HepG2 (cell line): ENCODE data around the gene DNAH8. TPM values are rescaled to one million over a fixed set of nuclear protein-coding genes. Genes with fewer than 3 reads are reported as not detected.

ENCODE experiments used
- ATAC-seq: fragments of 200-7000 bp; cut with Tn5 transposase; 3 replicates; pipeline ENCODE4 v1.9.1; 2020; ENCODE audit warnings: mild to moderate bottlenecking, moderate library complexity
- BruUV-seq: library from RNA; stranded (reverse); fragments of 400-500 nt; replicated peaks from 2 replicates; lab custom pipeline; 2021; lab: Mats Ljungman, UMichigan
- CTCF ChIA-PET: fragments of 300-600 bp; formaldehyde crosslinking; extraction: SDS; loops from one replicate; lab custom pipeline; 2021; ENCODE audit warnings: low total read pairs, inconsistent platforms, low intra/inter-chr PET ratio; lab: Yijun Ruan, JAX
- POLR2A ChIA-PET: fragments of 350-600 bp; sonication (Branson Sonifier 250); formaldehyde crosslinking; loops from one replicate; lab custom pipeline; 2020; ENCODE audit warnings: antibody characterized with exemption, inconsistent platforms; lab: Yijun Ruan, JAX
- DNase-seq: peaks from one replicate; pipeline ENCODE4 v3.0.0-alpha.2; 2015; ENCODE audit warnings: low spot score
- FAIRE-seq: peaks from 3 replicates; lab custom pipeline; 2011; peaks lifted over from hg19 to GRCh38; lab: Jason Lieb, UNC
- H2AFZ ChIP-seq: one replicate; pipeline ENCODE4 v1.6.1; 2011; ENCODE audit warnings: low read length, inconsistent platforms
- H3K27ac ChIP-seq: fragments of 300-600 bp; 3 replicates; pipeline ENCODE4 v1.8.0; 2011; ENCODE audit warnings: mixed run types, mild to moderate bottlenecking, mixed read lengths, low read length, inconsistent platforms; ENCODE audit not compliant: insufficient read depth; ENCODE audit errors: extremely low read length
- H3K27me3 ChIP-seq, 2 experiments: fragments of 200-600 bp in 1 of 2; 2 replicates in 1 of 2; 3 replicates in 1 of 2; pipeline versions ENCODE4 v1.6.0 to v1.8.0; 2011; ENCODE audit warnings: low read length in 2 of 2, mild to moderate bottlenecking in 2 of 2, moderate library complexity in 2 of 2, inconsistent platforms in 1 of 2; ENCODE audit not compliant: insufficient read depth in 2 of 2, control insufficient read depth in 1 of 2
- H3K36me3 ChIP-seq, 2 experiments: fragments of 200-600 bp in 1 of 2; replicated peaks in 1 of 2; 2 replicates in 1 of 2; 3 replicates in 1 of 2; pipeline versions ENCODE4 v1.5.1 to v1.8.0; 2011; ENCODE audit warnings: low read length in 2 of 2, inconsistent platforms in 1 of 2; ENCODE audit not compliant: insufficient read depth in 2 of 2, control insufficient read depth in 1 of 2
- H3K4me1 ChIP-seq: 2 replicates; pipeline ENCODE4 v1.5.1; 2012; ENCODE audit warnings: low read length, inconsistent platforms; ENCODE audit not compliant: insufficient read depth
- H3K4me2 ChIP-seq: 2 replicates; pipeline ENCODE4 v1.6.0; 2011; ENCODE audit warnings: low read depth, low read length, inconsistent platforms
- H3K4me3 ChIP-seq, 3 experiments: fragments of 200-600 bp in 1 of 3; sonication (generic), shearing (Covaris generic) in 1 of 3; replicated peaks in 1 of 3; 2 replicates each; pipeline ENCODE4 v1.5.1; 2011 to 2016; ENCODE audit warnings: low read length in 3 of 3, inconsistent platforms in 2 of 3, low read depth in 2 of 3, mild to moderate bottlenecking in 2 of 3, control low read depth in 1 of 3, mixed read lengths in 1 of 3; ENCODE audit not compliant: insufficient read depth in 1 of 3
- H3K79me2 ChIP-seq: one replicate; pipeline ENCODE4 v1.6.1; 2011; ENCODE audit warnings: low read length, inconsistent platforms; ENCODE audit not compliant: insufficient read depth
- H3K9ac ChIP-seq: 2 replicates; pipeline ENCODE4 v1.6.0; 2011; ENCODE audit warnings: mild to moderate bottlenecking, low read depth, low read length, inconsistent platforms; ENCODE audit not compliant: insufficient read depth
- H3K9me3 ChIP-seq: 2 replicates; pipeline ENCODE4 v1.5.1; 2012; ENCODE audit warnings: mild to moderate bottlenecking, low read length
- H4K20me1 ChIP-seq: 2 replicates; pipeline ENCODE4 v1.6.0; 2011; ENCODE audit warnings: inconsistent platforms, mild to moderate bottlenecking, low read length, moderate library complexity; ENCODE audit not compliant: insufficient read depth
- MAFG ChIP-seq: sonication (generic); formaldehyde crosslinking; IDR thresholded peaks from 2 replicates; pipeline ENCODE4 v1.5.1; 2020; ENCODE audit warnings: mild to moderate bottlenecking, missing genetic modification reagents
- MAFK ChIP-seq, 2 experiments: IDR thresholded peaks in 1 of 2; conservative IDR thresholded peaks in 1 of 2; 2 replicates each; pipeline ENCODE4 v1.6.1; 2011; ENCODE audit warnings: improper control_type of control experiment in 2 of 2, low read length in 2 of 2
- PAWR ChIP-seq: sonication (generic); formaldehyde crosslinking; IDR thresholded peaks from 2 replicates; pipeline ENCODE4 v1.4.0; 2020; ENCODE audit warnings: missing genetic modification reagents, mild to moderate bottlenecking, borderline replicate concordance
- SMC3 ChIP-seq: IDR thresholded peaks from 2 replicates; pipeline ENCODE4 v1.6.1; 2011; ENCODE audit warnings: low read length, improper control_type of control experiment
- STAG1 ChIP-seq: sonication (generic); formaldehyde crosslinking; IDR thresholded peaks from 2 replicates; pipeline ENCODE4 v1.4.0; 2020; ENCODE audit warnings: missing genetic modification reagents
- SYNCRIP ChIP-seq: fragments of 200-400 bp; formaldehyde crosslinking; IDR thresholded peaks from 2 replicates; pipeline ENCODE4 v1.6.1; 2018; ENCODE audit warnings: mild to moderate bottlenecking, low read depth, low read length; ENCODE audit not compliant: insufficient read depth
- TGIF2 ChIP-seq: IDR thresholded peaks from 2 replicates; pipeline ENCODE4 v1.6.1; 2016; ENCODE audit warnings: control low read depth, missing compliant biosample characterization
- ZBTB42 ChIP-seq: sonication (generic); formaldehyde crosslinking; IDR thresholded peaks from 2 replicates; pipeline ENCODE4 v1.5.0; 2020; ENCODE audit warnings: mild to moderate bottlenecking, missing genetic modification reagents
- ZNF232 ChIP-seq: sonication (generic); formaldehyde crosslinking; IDR thresholded peaks from 2 replicates; pipeline ENCODE4 v1.4.0; 2020; ENCODE audit warnings: missing genetic modification reagents, borderline replicate concordance
- WGBS: methylation state at CpG from one replicate; pipeline ENCODE4 v1.1.6; 2017; ENCODE audit warnings: low lambda C conversion rate; 5-methylcytosine and 5-hydroxymethylcytosine counted together
- in situ Hi-C: cut with HindIII; loops from 2 replicates; pipeline ENCODE4 v1.10.0; 2017; ENCODE audit warnings: low pct_unique_long_range_greater_than_20kb; ENCODE audit not compliant: extremely low pct_ligation_motif_present
- intact Hi-C: fragments of 100-400 bp; cut with micrococcal nuclease; formaldehyde crosslinking; loops from one replicate; pipeline ENCODE4 v1.10.0; 2022; ENCODE audit not compliant: unreplicated experiment
- polyA plus RNA-seq, 8 experiments: library from polyadenylated mRNA; depleted of rRNA in 3 of 8; stranded (reverse) in 7 of 8; unstranded in 1 of 8; fragments of >200 nt; fragmentation: Illumina TruSeq in 4 of 8; extraction: Trizol in 4 of 8; gene quantifications; 2 replicates each; pipeline versions ENCODE4 v1.2.1 to v1.2.3, GENCODE V29; 2011 to 2016; ENCODE audit warnings: low read depth in 4 of 8, missing spikeins in 1 of 8, mixed read lengths in 1 of 8; ENCODE audit not compliant: insufficient read depth in 1 of 8
- total RNA-seq, 5 experiments: library from RNA; depleted of rRNA; stranded (reverse); fragments of >200 nt; fragmentation: Illumina TruSeq; extraction: Trizol; gene quantifications; 2 replicates each; pipeline ENCODE4 v1.2.3, GENCODE V29; 2016; ENCODE audit warnings: low read depth in 1 of 5
- TF ChIP-seq, protein P1 (sequence below): sonication (generic); formaldehyde crosslinking; IDR thresholded peaks from 2 replicates; pipeline ENCODE4 v1.9.0; 2021; ENCODE audit warnings: missing genetic modification reagents, borderline replicate concordance
- TF ChIP-seq, protein P2 (sequence below): sonication (generic); formaldehyde crosslinking; IDR thresholded peaks from 2 replicates; pipeline ENCODE4 v1.5.0; 2020; ENCODE audit warnings: mild to moderate bottlenecking, missing genetic modification reagents, moderate library complexity
- TF ChIP-seq, protein P3 (sequence below): sonication (generic); formaldehyde crosslinking; IDR thresholded peaks from 2 replicates; pipeline ENCODE4 v1.5.0; 2020; ENCODE audit warnings: mild to moderate bottlenecking, low read depth, missing genetic modification reagents, borderline replicate concordance
- TF ChIP-seq, protein P4 (sequence below): fragments of 450-650 bp; IDR thresholded peaks from 2 replicates; pipeline ENCODE4 v1.6.1; 2016

Gene DNAH8
- total and polyA plus RNA-seq, 2 of the 13 experiments (the other 11 are each of a cell fraction or from before 2014, with no cell fraction given): not detected

DNA sequence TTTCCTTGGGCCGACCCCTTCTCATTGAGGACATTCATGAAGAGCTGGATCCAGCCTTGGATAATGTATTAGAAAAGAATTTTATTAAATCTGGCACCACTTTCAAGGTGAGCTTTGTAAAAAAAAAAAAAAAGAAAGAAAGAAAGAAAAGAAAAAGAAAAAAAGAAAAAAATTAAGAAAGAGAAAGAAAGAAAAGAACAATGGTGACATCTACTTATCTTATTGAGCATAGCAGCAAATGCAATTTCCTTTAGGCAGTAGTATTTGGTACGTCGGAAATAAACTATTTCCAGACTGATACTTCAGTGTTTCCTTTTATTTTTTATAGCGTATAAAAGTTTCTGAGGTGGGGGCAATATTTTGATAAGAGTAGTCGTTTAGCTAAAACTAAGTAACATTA, 214.4 kb downstream of the DNAH8 start:
- TF ChIP-seq, protein P1, sequence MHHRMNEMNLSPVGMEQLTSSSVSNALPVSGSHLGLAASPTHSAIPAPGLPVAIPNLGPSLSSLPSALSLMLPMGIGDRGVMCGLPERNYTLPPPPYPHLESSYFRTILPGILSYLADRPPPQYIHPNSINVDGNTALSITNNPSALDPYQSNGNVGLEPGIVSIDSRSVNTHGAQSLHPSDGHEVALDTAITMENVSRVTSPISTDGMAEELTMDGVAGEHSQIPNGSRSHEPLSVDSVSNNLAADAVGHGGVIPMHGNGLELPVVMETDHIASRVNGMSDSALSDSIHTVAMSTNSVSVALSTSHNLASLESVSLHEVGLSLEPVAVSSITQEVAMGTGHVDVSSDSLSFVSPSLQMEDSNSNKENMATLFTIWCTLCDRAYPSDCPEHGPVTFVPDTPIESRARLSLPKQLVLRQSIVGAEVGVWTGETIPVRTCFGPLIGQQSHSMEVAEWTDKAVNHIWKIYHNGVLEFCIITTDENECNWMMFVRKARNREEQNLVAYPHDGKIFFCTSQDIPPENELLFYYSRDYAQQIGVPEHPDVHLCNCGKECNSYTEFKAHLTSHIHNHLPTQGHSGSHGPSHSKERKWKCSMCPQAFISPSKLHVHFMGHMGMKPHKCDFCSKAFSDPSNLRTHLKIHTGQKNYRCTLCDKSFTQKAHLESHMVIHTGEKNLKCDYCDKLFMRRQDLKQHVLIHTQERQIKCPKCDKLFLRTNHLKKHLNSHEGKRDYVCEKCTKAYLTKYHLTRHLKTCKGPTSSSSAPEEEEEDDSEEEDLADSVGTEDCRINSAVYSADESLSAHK (CRISPR knock-in tag): no peak
- TF ChIP-seq ZNF232 (CRISPR knock-in tag) (no peak), TGIF2 (no peak), PAWR (CRISPR knock-in tag) (no peak), MAFK (conservative IDR thresholded peaks at IDR 0.05 in 1 of 2, IDR thresholded peaks at IDR 0.05 in 1 of 2; ENCODE audit: low read length in 2 of 2) (no peak)
- 15% methylated on average over 5 of the region's 5 CpGs for WGBS
- H3K4me3 ChIP-seq: no peak overlapping the region
- no peaks in the 10 kb centered on the region for H3K4me1 ChIP-seq
- BruUV-seq: no TSS peak
- in situ Hi-C loops (no loop called here), intact Hi-C loops (no loop called here)
- no peak for ATAC-seq
- H3K27me3 ChIP-seq: no peaks in the 10 kb centered on the region
- FAIRE-seq: no peak
- no peaks in the 10 kb centered on the region for H4K20me1 ChIP-seq
- no peaks in the 10 kb centered on the region for H3K36me3 ChIP-seq
- no peak overlapping the region for H2AFZ ChIP-seq
- no peaks in the 10 kb centered on the region for H3K79me2 ChIP-seq
- H3K9ac ChIP-seq: no peak overlapping the region
- no peak overlapping the region for H3K27ac ChIP-seq
- ChIA-PET POLR2A (no interaction called here), CTCF (no interaction called here)
- H3K4me2 ChIP-seq: no peak overlapping the region
- no peak for DNase-seq
- H3K9me3 ChIP-seq: no peaks in the 10 kb centered on the region

GRCh38 chr6:38933426-38933825, 218.3 kb downstream of the DNAH8 start:
- H3K9ac ChIP-seq: no peak overlapping the region
- ChIA-PET CTCF (interaction anchor here (2.0 kb wide), 1 partner anchor 61 kb away, joined by 6 read pairs; no protein-coding TSS in a partner anchor), POLR2A (no interaction called here)
- BruUV-seq: no TSS peak
- H3K4me3 ChIP-seq: no peak overlapping the region
- ATAC-seq (peak; percentile 67), FAIRE-seq (peak; percentile 67), DNase-seq (peak; percentile 24)
- H3K4me2 ChIP-seq: no peak overlapping the region
- H2AFZ ChIP-seq: no peak overlapping the region
- no peaks in the 10 kb centered on the region for H3K79me2 ChIP-seq
- 16% methylated on average over 3 of the region's 3 CpGs for WGBS
- no peaks in the 10 kb centered on the region for H3K4me1 ChIP-seq
- H4K20me1 ChIP-seq: no peaks in the 10 kb centered on the region
- H3K36me3 ChIP-seq: no peaks in the 10 kb centered on the region
- in situ Hi-C loops: loop anchor here (5.0 kb wide), 1 partner anchor 61 kb away; no protein-coding TSS in a partner anchor
- no peak overlapping the region for H3K27ac ChIP-seq
- no peaks in the 10 kb centered on the region for H3K9me3 ChIP-seq
- intact Hi-C loops: loop anchor here (2.0 kb wide), 1 partner anchor 61 kb away; no protein-coding TSS in a partner anchor
- no peaks in the 10 kb centered on the region for H3K27me3 ChIP-seq
- TF ChIP-seq SYNCRIP (no peak), MAFG (CRISPR knock-in tag) (no peak), SMC3 (peak; percentile 2; the same call in 1 of the 2 replicates), ZBTB42 (CRISPR knock-in tag) (no peak), STAG1 (CRISPR knock-in tag) (peak; percentile 60)
- TF ChIP-seq, protein P2, sequence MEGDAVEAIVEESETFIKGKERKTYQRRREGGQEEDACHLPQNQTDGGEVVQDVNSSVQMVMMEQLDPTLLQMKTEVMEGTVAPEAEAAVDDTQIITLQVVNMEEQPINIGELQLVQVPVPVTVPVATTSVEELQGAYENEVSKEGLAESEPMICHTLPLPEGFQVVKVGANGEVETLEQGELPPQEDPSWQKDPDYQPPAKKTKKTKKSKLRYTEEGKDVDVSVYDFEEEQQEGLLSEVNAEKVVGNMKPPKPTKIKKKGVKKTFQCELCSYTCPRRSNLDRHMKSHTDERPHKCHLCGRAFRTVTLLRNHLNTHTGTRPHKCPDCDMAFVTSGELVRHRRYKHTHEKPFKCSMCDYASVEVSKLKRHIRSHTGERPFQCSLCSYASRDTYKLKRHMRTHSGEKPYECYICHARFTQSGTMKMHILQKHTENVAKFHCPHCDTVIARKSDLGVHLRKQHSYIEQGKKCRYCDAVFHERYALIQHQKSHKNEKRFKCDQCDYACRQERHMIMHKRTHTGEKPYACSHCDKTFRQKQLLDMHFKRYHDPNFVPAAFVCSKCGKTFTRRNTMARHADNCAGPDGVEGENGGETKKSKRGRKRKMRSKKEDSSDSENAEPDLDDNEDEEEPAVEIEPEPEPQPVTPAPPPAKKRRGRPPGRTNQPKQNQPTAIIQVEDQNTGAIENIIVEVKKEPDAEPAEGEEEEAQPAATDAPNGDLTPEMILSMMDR (CRISPR knock-in tag): peak; percentile 52
- TF ChIP-seq, protein P3, sequence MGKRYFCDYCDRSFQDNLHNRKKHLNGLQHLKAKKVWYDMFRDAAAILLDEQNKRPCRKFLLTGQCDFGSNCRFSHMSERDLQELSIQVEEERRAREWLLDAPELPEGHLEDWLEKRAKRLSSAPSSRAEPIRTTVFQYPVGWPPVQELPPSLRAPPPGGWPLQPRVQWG (CRISPR knock-in tag): no peak
- TF ChIP-seq, protein P4, sequence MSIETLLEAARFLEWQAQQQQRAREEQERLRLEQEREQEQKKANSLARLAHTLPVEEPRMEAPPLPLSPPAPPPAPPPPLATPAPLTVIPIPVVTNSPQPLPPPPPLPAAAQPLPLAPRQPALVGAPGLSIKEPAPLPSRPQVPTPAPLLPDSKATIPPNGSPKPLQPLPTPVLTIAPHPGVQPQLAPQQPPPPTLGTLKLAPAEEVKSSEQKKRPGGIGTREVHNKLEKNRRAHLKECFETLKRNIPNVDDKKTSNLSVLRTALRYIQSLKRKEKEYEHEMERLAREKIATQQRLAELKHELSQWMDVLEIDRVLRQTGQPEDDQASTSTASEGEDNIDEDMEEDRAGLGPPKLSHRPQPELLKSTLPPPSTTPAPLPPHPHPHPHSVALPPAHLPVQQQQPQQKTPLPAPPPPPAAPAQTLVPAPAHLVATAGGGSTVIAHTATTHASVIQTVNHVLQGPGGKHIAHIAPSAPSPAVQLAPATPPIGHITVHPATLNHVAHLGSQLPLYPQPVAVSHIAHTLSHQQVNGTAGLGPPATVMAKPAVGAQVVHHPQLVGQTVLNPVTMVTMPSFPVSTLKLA: no peak
